ENCODE results near the gene ZNF648.

GRCh38 chr1:182046763-182047162, 14.7 kb downstream of the ZNF648 start:
- TF ChIP-seq CTCF (IDR thresholded peaks at IDR 0.05; ENCODE audit: borderline replicate concordance, extremely low read depth, low read length, poor library complexity, severe bottlenecking) (no peak), EZH2 (IDR thresholded peaks at IDR 0.05; ENCODE audit: borderline replicate concordance, low read depth, low read length, severe bottlenecking) (no peak)
